WI38 (cell line): ENCODE data around the gene SULF2.

Source experiments
- H3K4me3 ChIP-seq: 2 replicates; pipeline ENCODE4 v1.5.1; 2011; ENCODE audit warnings: low read depth, mild to moderate bottlenecking, control low read depth, low read length
- CTCF ChIP-seq: IDR thresholded peaks from 2 replicates; pipeline ENCODE4 v1.5.1; 2012; ENCODE audit warnings: low read depth, mild to moderate bottlenecking, control low read depth, low read length

The SULF2 gene

DNA sequence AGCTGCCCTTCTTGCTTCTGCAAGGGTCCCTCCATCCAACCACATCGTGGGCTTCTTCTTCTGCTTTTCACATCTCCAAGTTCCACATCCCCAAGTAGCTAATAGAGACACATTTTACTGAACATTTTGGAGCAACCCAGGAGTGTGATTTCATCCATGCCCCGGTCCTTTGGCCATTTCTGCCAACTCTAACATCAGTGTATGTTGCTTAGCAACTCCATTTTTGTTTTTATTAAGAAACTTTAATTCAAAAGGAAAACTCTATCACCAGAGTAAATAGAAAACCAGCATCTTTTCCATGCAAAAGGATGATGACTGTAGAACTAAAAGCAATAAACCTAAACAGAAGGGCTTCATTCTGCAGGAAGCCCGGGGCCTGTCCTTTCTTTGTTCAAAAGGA is 32.7 kb upstream of the SULF2 start:
- no peak overlapping the region for H3K4me3 ChIP-seq
- no peak for TF ChIP-seq CTCF

- TF ChIP-seq CTCF: no peak
- H3K4me3 ChIP-seq: no peak overlapping the region
Measured at GRCh38 chr20:47817573-47817972, 32.3 kb upstream of the SULF2 start.

DNA sequence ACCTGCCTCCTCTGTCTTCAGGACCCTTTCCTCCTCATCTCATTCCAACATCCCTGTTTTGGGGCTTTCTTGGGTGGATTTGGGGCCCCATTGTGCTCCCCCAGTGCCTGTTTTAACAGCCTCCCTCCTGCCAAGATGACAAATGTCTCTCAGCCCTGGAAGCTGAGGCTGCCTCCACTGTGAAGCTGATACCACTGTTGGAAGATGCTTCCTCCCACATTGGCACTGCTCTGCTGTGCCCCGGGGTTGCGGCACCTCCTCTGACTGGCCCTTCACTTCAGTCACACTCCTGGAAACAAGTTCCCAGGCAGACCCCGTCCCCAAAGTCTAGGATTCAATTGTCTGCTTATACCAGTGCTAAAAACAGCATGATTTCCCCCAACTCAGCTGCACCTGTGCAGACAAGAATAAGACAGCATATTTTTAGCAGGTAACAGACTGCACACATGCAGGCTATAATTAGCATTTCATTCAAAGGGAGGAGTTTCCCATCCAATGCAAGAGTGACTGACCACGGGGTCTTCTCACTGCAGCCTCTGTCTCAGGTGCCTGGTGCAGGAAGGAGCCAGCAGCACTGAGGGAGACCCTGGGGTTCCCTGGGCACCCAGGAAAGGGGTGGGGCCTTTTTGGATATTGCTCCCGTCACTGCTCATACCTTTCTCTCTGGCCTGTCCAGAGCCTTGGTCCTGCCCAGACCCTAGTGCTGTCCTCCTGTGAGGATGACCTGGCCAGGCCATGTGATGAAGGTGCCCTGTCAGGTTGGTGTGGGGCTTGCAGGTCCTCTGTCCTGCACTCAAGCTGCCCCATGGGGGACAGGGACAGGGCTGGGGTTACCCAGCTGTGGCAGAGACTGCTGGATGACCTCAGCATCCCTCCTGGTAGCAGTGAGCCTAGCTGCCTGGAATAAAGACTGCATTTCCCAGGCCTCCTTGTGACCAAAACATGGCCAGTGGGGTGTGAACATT is 31.5 kb upstream of the SULF2 start:
- TF ChIP-seq CTCF: no peak
- H3K4me3 ChIP-seq: no peak overlapping the region

- no peak for TF ChIP-seq CTCF
- no peak overlapping the region for H3K4me3 ChIP-seq
Measured at GRCh38 chr20:47815866-47816265, 30.6 kb upstream of the SULF2 start.

DNA sequence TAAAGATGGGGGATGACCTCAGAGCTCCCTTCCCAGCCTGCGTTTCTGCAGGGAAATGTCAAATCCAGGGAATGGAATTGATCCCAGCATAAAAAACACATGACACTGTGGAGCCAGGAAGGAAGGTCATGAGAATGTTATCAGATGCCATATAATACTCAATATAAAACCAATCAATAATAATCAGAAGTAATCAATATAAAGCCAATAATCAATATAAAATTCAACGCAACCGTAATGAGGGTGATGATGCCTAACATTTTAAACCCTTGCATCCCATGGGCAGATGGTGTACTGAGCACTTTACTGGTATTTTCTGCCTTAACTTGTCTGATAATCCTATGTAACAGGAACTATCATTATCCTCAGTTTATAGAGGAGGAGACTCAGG is 30.1 kb upstream of the SULF2 start:
- no peak for TF ChIP-seq CTCF
- no peak overlapping the region for H3K4me3 ChIP-seq

GRCh38 chr20:47814632-47815415 is 29.5 kb upstream of the SULF2 start:
- H3K4me3 ChIP-seq: no peak overlapping the region
- TF ChIP-seq CTCF: no peak
